Activated CD4-positive, alpha-beta memory T cell treated with anti-CD3 and anti-CD28 coated beads for 36 hours (primary cell): ENCODE data around the gene SLC44A2. TPM values are rescaled to one million over a fixed set of nuclear protein-coding genes. Genes with fewer than 3 reads are reported as not detected.

Experiments
- CTCF ChIA-PET: fragments of 350-600 bp; sonication (Branson Sonifier 250); formaldehyde crosslinking; loops from one replicate; lab custom pipeline; 2021; ENCODE audit warnings: antibody characterized with exemption, inconsistent platforms; lab: Charles Lee
- POLR2A ChIA-PET: fragments of 350-600 bp; sonication (Branson Sonifier 250); formaldehyde crosslinking; loops from one replicate; lab custom pipeline; 2021; ENCODE audit warnings: antibody characterized with exemption; lab: Charles Lee
- DNase-seq: peaks from one replicate; pipeline ENCODE4 v3.0.0-alpha.2; 2020
- H3K27ac Mint-ChIP-seq: one replicate; pipeline ENCODE4 v1.8.0; 2021; ENCODE audit warnings: mixed read lengths
- H3K27me3 Mint-ChIP-seq: one replicate; pipeline ENCODE4 v1.8.0; 2021; ENCODE audit warnings: mixed read lengths
- H3K36me3 Mint-ChIP-seq: one replicate; pipeline ENCODE4 v1.8.0; 2021; ENCODE audit warnings: mixed read lengths
- H3K4me1 Mint-ChIP-seq: one replicate; pipeline ENCODE4 v1.8.0; 2021; ENCODE audit warnings: low read depth, mixed read lengths
- H3K4me3 Mint-ChIP-seq: one replicate; pipeline ENCODE4 v1.8.0; 2021; ENCODE audit warnings: mild to moderate bottlenecking, mixed read lengths
- H3K9me3 Mint-ChIP-seq: one replicate; pipeline ENCODE4 v1.8.0; 2021; ENCODE audit warnings: mixed read lengths
- intact Hi-C: fragments of 100-400 bp; cut with micrococcal nuclease; formaldehyde crosslinking; loops from one replicate; pipeline ENCODE4 v1.15.1; 2023
- total RNA-seq, 2 experiments: library from RNA; stranded (reverse); gene quantifications; one replicate each; pipeline ENCODE4 v1.2.3, GENCODE V29; 2021

Gene SLC44A2
- total RNA-seq, 2 experiments from 2014 or later = 89.3 to 94.6 TPM

GRCh38 chr19:10685210-10685609, 59.9 kb downstream of the SLC44A2 start:
- Mint-ChIP-seq H3K27me3 (no peaks in the 10 kb centered on the region), H3K4me1 (no peaks in the 10 kb centered on the region), H3K36me3 (peaks cover 60% of the 10 kb centered on the region), H3K4me3 (no peak overlapping the region), H3K27ac (no peak overlapping the region), H3K9me3 (no peaks in the 10 kb centered on the region)
- POLR2A ChIA-PET = no interaction called here
- CTCF ChIA-PET = interaction anchor here (1.3 kb wide), 1 partner anchor 15 kb away, joined by 3 read pairs; no protein-coding TSS in a partner anchor
- intact Hi-C loops = no loop called here
- no peak for DNase-seq

GRCh38 chr19:10686193-10686592, 60.8 kb downstream of the SLC44A2 start:
- no peak for DNase-seq
- POLR2A ChIA-PET = no interaction called here
- H3K4me1 Mint-ChIP-seq = no peaks in the 10 kb centered on the region
- no peaks in the 10 kb centered on the region for H3K9me3 Mint-ChIP-seq
- H3K36me3 Mint-ChIP-seq = peaks cover 59% of the 10 kb centered on the region
- CTCF ChIA-PET = interaction anchor here (1.0 kb wide), 1 partner anchor 13 kb away, joined by 4 read pairs; no protein-coding TSS in a partner anchor
- intact Hi-C loops = no loop called here
- H3K4me3 Mint-ChIP-seq = no peak overlapping the region
- no peaks in the 10 kb centered on the region for H3K27me3 Mint-ChIP-seq
- H3K27ac Mint-ChIP-seq = no peak overlapping the region

- Mint-ChIP-seq H3K36me3 (peaks cover 52% of the 10 kb centered on the region), H3K27me3 (no peaks in the 10 kb centered on the region), H3K4me1 (no peaks in the 10 kb centered on the region), H3K4me3 (no peak overlapping the region), H3K27ac (no peak overlapping the region), H3K9me3 (no peaks in the 10 kb centered on the region)
- intact Hi-C loops = no loop called here
- ChIA-PET CTCF (interaction anchor here (1.0 kb wide), 1 partner anchor 13 kb away, joined by 4 read pairs; no protein-coding TSS in a partner anchor), POLR2A (no interaction called here)
- no peak for DNase-seq
These were observed 61.5 kb downstream of the SLC44A2 start for GRCh38 chr19:10686661-10687517.

- ChIA-PET POLR2A (no interaction called here), CTCF (interaction anchor here (1.0 kb wide), 1 partner anchor 12 kb away, joined by 3 read pairs; no protein-coding TSS in a partner anchor)
- Mint-ChIP-seq H3K9me3 (no peaks in the 10 kb centered on the region), H3K36me3 (peaks cover 48% of the 10 kb centered on the region), H3K4me3 (no peak overlapping the region), H3K27me3 (no peaks in the 10 kb centered on the region), H3K4me1 (no peaks in the 10 kb centered on the region), H3K27ac (no peak overlapping the region)
- intact Hi-C loops = no loop called here
- DNase-seq = no peak
These were observed 62.4 kb downstream of the SLC44A2 start for GRCh38 chr19:10687518-10688288.

GRCh38 chr19:10688545-10689280, 63.4 kb downstream of the SLC44A2 start:
- H3K36me3 Mint-ChIP-seq = peaks cover 41% of the 10 kb centered on the region
- H3K4me3 Mint-ChIP-seq = no peak overlapping the region
- ChIA-PET CTCF (interaction anchor here (1.0 to 3.3 kb wide), 3 partner anchors 11 to 107 kb away, joined by 3 to 12 read pairs (median 3); no protein-coding TSS in a partner anchor), POLR2A (no interaction called here)
- H3K9me3 Mint-ChIP-seq = no peaks in the 10 kb centered on the region
- no peak overlapping the region for H3K27ac Mint-ChIP-seq
- no peaks in the 10 kb centered on the region for H3K27me3 Mint-ChIP-seq
- no peak for DNase-seq
- intact Hi-C loops = no loop called here
- no peaks in the 10 kb centered on the region for H3K4me1 Mint-ChIP-seq

GRCh38 chr19:10690341-10690781, 65.0 kb downstream of the SLC44A2 start:
- no peak overlapping the region for H3K27ac Mint-ChIP-seq
- no peaks in the 10 kb centered on the region for H3K9me3 Mint-ChIP-seq
- CTCF ChIA-PET = interaction anchor here (0.9 to 3.3 kb wide), 3 partner anchors 9 to 109 kb away, joined by 3 to 12 read pairs (median 4); partner anchors contain the start of gene QTRT1
- intact Hi-C loops = no loop called here
- H3K27me3 Mint-ChIP-seq = peaks cover under 1% of the 10 kb centered on the region
- peaks cover 7% of the 10 kb centered on the region for H3K4me1 Mint-ChIP-seq
- POLR2A ChIA-PET = no interaction called here
- H3K36me3 Mint-ChIP-seq = peaks cover 37% of the 10 kb centered on the region
- no peak for DNase-seq
- H3K4me3 Mint-ChIP-seq = no peak overlapping the region

DNA sequence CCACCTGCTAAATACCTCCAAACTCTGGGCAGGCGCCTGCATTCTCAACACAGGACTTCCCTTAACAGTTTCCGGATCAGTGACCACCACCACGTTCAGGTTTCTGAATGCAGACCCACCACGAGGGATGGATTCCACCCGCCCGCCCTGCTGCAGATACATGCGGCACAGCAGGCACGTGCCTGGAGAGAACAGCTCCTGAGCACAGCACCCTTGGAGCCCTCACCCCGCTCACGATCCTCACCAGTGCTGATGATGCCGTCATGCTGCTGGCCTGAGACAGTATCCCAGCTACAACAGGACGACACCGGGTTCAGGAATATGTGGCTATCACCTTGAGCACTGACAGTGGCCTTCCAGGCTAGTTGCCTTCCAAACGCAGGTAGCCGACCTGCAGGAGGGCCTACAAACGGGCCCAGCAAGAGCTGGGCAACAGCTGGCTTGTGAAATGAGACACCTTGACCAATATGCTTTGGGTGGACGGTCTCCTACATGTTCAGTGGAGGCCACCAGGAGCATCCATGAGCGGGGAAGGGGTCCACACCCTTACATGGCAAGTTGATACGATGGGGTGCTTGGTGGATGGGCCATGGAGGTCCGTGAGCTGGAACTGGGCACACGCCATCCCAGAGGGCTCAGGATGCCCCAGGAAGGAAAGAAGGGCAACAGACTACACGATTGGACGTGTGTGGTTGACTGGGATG, 66.0 kb downstream of the SLC44A2 start:
- H3K4me3 Mint-ChIP-seq = no peak overlapping the region
- CTCF ChIA-PET = interaction anchor here (1.0 to 3.3 kb wide), 3 partner anchors 8 to 110 kb away, joined by 3 to 12 read pairs (median 3); partner anchors contain the start of gene DNM2
- peaks cover 37% of the 10 kb centered on the region for H3K36me3 Mint-ChIP-seq
- H3K27ac Mint-ChIP-seq = no peak overlapping the region
- intact Hi-C loops = no loop called here
- DNase-seq = no peak
- H3K27me3 Mint-ChIP-seq = peaks cover 7% of the 10 kb centered on the region
- H3K9me3 Mint-ChIP-seq = no peaks in the 10 kb centered on the region
- POLR2A ChIA-PET = no interaction called here
- H3K4me1 Mint-ChIP-seq = peaks cover 15% of the 10 kb centered on the region

DNA sequence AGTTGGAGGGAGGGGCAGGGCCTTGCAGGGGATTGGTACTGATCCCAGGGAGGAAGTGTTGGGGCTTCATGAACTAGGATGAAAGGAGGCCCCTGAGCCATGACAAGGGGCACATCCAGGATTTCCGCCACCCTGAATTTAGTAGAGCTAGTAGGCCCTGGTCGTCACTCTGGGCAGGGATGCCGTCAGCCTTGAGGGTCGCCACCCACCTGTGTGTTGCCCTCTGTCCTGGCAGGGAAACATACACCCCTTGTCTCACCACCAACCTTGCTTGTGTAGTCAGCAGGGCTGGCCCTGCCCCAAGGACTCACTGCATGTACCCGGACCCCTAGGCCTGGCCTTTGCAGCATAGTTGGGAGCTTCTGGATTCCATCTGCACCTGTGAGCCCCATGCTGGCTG, 66.5 kb downstream of the SLC44A2 start:
- Mint-ChIP-seq H3K36me3 (peaks cover 36% of the 10 kb centered on the region), H3K27ac (no peak overlapping the region), H3K4me1 (peaks cover 15% of the 10 kb centered on the region), H3K27me3 (peaks cover 9% of the 10 kb centered on the region), H3K9me3 (no peaks in the 10 kb centered on the region), H3K4me3 (no peak overlapping the region)
- CTCF ChIA-PET = interaction anchor here (1.0 to 3.3 kb wide), 2 partner anchors 8 to 26 kb away, joined by 3 to 12 read pairs; partner anchors contain the start of gene DNM2
- intact Hi-C loops = no loop called here
- POLR2A ChIA-PET = no interaction called here
- no peak for DNase-seq

DNA sequence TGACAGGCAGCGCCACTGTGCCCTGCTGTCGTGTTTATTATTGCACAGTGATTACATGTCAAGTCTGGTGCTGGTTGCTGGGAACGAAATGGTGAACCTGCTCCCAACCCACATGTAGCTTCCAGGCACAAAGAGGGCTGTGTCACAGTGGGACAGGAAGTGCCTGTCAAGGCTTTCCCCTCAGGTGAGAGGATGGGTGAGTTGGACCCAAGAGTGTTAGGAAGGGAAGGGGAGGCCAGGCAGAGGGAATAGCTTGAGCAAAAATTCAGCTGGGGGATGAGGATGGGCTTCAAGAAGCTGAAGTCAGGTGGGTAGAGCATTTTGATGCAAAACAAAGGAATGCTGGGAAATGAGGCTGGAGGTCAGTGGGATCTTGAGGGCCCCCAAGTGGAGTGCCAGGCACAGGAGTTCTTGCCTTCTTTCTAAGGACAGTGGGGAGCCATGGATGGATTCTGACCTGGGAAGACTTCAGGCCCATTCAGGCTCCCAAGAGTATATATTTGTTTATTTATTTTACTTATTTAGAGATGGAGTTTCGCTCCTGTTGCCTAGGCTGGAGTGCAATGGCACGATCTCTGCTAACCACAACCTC, 67.4 kb downstream of the SLC44A2 start:
- ChIA-PET POLR2A (no interaction called here), CTCF (interaction anchor here (1.0 to 1.9 kb wide), 3 partner anchors 25 to 112 kb away, joined by 3 to 8 read pairs (median 3); partner anchors contain the start of gene DNM2)
- intact Hi-C loops = no loop called here
- Mint-ChIP-seq H3K4me3 (no peak overlapping the region), H3K27ac (peak overlapping the region; percentile 3), H3K36me3 (peaks cover 29% of the 10 kb centered on the region), H3K27me3 (peaks cover 12% of the 10 kb centered on the region), H3K9me3 (no peaks in the 10 kb centered on the region), H3K4me1 (peaks cover 15% of the 10 kb centered on the region)
- DNase-seq = no peak
